IMR-90 (cell line): ENCODE results near the gene DGKD. TPM values are rescaled to one million over a fixed set of nuclear protein-coding genes. Genes with fewer than 3 reads are reported as not detected.

Experiments used
- ATAC-seq: fragments of 200-7000 bp; cut with Tn5 transposase; 2 replicates; pipeline ENCODE4 v1.9.1; 2020; ENCODE audit warnings: low read depth, mild to moderate bottlenecking, moderate library complexity
- BruUV-seq: library from RNA; stranded (reverse); fragments of 400-500 nt; replicated peaks from 2 replicates; lab custom pipeline; 2021; lab: Mats Ljungman, UMichigan
- CTCF ChIA-PET: fragments of 300-600 bp; formaldehyde crosslinking; extraction: SDS; loops from one replicate; lab custom pipeline; 2021; ENCODE audit warnings: antibody characterized with exemption; lab: Yijun Ruan, JAX
- POLR2A ChIA-PET: fragments of 300-600 bp; sonication (Branson Sonifier 250); formaldehyde crosslinking; loops from one replicate; lab custom pipeline; 2022; ENCODE audit warnings: antibody characterized with exemption; ENCODE audit not compliant: unreplicated experiment; lab: Charles Lee
- DNase-seq: peaks from one replicate; pipeline ENCODE4 v3.0.0; 2013
- H2AFZ ChIP-seq: replicated peaks from 2 replicates; pipeline ENCODE3; 2013; ENCODE audit warnings: low read length, mild to moderate bottlenecking; ENCODE audit not compliant: poor library complexity
- H2AK5ac ChIP-seq: 2 replicates; pipeline ENCODE4 v1.6.1; 2013; ENCODE audit warnings: low read depth, low read length, inconsistent platforms
- H2AK9ac ChIP-seq: replicated peaks from 2 replicates; pipeline ENCODE3; 2013; ENCODE audit warnings: mild to moderate bottlenecking, low read depth, low read length, moderate library complexity; ENCODE audit not compliant: poor library complexity
- H2BK120ac ChIP-seq: 2 replicates; pipeline ENCODE4 v1.6.1; 2013; ENCODE audit warnings: low read depth, low read length, inconsistent platforms
- H2BK15ac ChIP-seq: 3 replicates; pipeline ENCODE4 v1.6.1; 2013; ENCODE audit warnings: low read depth, low read length, inconsistent platforms
- H2BK20ac ChIP-seq: 2 replicates; pipeline ENCODE4 v1.6.1; 2013; ENCODE audit warnings: low read depth, mild to moderate bottlenecking, inconsistent platforms, low read length, moderate library complexity
- H2BK5ac ChIP-seq: 2 replicates; pipeline ENCODE4 v1.6.1; 2013; ENCODE audit warnings: mild to moderate bottlenecking, low read depth, low read length, inconsistent platforms; ENCODE audit not compliant: poor library complexity, severe bottlenecking
- H3K14ac ChIP-seq: replicated peaks from 2 replicates; pipeline ENCODE4 v1.6.1; 2013; ENCODE audit warnings: low read depth, low read length, inconsistent platforms
- H3K18ac ChIP-seq: 2 replicates; pipeline ENCODE4 v1.6.1; 2013; ENCODE audit warnings: low read depth, low read length, control low read depth
- H3K23ac ChIP-seq: 2 replicates; pipeline ENCODE4 v1.6.1; 2013; ENCODE audit warnings: low read depth, low read length, inconsistent platforms
- H3K27ac ChIP-seq: 2 replicates; pipeline ENCODE4 v1.5.1; 2013; ENCODE audit warnings: mild to moderate bottlenecking, control low read depth, low read length; ENCODE audit not compliant: insufficient read depth
- H3K27me3 ChIP-seq: 2 replicates; pipeline ENCODE4 v1.6.1; 2013; ENCODE audit warnings: low read length; ENCODE audit not compliant: control insufficient read depth, insufficient read depth
- H3K36me3 ChIP-seq: 2 replicates; pipeline ENCODE4 v1.6.1; 2013; ENCODE audit warnings: low read length, mixed read lengths; ENCODE audit not compliant: control insufficient read depth, insufficient read depth
- H3K4ac ChIP-seq: 2 replicates; pipeline ENCODE4 v1.6.1; 2013; ENCODE audit warnings: low read depth, low read length, inconsistent platforms
- H3K4me1 ChIP-seq: 2 replicates; pipeline ENCODE4 v1.6.1; 2013; ENCODE audit warnings: low read length, mixed read lengths; ENCODE audit not compliant: control insufficient read depth, insufficient read depth
- H3K4me2 ChIP-seq: 2 replicates; pipeline ENCODE4 v1.6.1; 2013; ENCODE audit warnings: low read depth, mild to moderate bottlenecking, control low read depth, low read length, moderate library complexity
- H3K4me3 ChIP-seq: 2 replicates; pipeline ENCODE4 v1.5.1; 2013; ENCODE audit warnings: low read depth, mild to moderate bottlenecking, control low read depth, low read length, moderate library complexity; ENCODE audit not compliant: insufficient read depth
- H3K56ac ChIP-seq: 2 replicates; pipeline ENCODE4 v1.6.1; 2013; ENCODE audit warnings: low read length, inconsistent platforms; ENCODE audit not compliant: insufficient read depth; ENCODE audit errors: extremely low read depth
- H3K79me1 ChIP-seq, 2 experiments: 2 replicates each; pipeline ENCODE4 v1.6.1; 2013; ENCODE audit warnings: low read length in 2 of 2, inconsistent platforms in 1 of 2, low read depth in 1 of 2
- H3K9ac ChIP-seq: 2 replicates; pipeline ENCODE4 v1.6.1; 2013; ENCODE audit warnings: low read depth, low read length, control low read depth
- H3K9me1 ChIP-seq: 2 replicates; pipeline ENCODE4 v1.6.1; 2013; ENCODE audit warnings: low read length, inconsistent platforms; ENCODE audit not compliant: insufficient read depth
- H3K9me3 ChIP-seq: 2 replicates; pipeline ENCODE4 v1.6.1; 2013; ENCODE audit warnings: low read length; ENCODE audit not compliant: control insufficient read depth, insufficient read depth
- H4K20me1 ChIP-seq: 2 replicates; pipeline ENCODE4 v1.6.1; 2013; ENCODE audit warnings: low read length, inconsistent platforms; ENCODE audit not compliant: insufficient read depth
- H4K5ac ChIP-seq: 2 replicates; pipeline ENCODE4 v1.6.1; 2013; ENCODE audit warnings: mild to moderate bottlenecking, low read depth, low read length, control low read depth
- H4K8ac ChIP-seq, 2 experiments: 2 replicates each; pipeline ENCODE4 v1.6.1; 2013; ENCODE audit warnings: low read depth in 2 of 2, low read length in 2 of 2, control low read depth in 1 of 2, inconsistent platforms in 1 of 2
- H4K91ac ChIP-seq: 2 replicates; pipeline ENCODE4 v1.6.1; 2013; ENCODE audit warnings: low read depth, low read length, inconsistent platforms; ENCODE audit not compliant: insufficient read depth
- FOS ChIP-seq: fragments of 150-350 bp; IDR thresholded peaks from 2 replicates; pipeline ENCODE4 v1.6.1; 2016; ENCODE audit warnings: low read depth, low read length
- RAD21 ChIP-seq: IDR thresholded peaks from 2 replicates; pipeline ENCODE4 v1.6.1; 2012; ENCODE audit warnings: low read length, improper control_type of control experiment
- WGBS, 2 experiments: methylation state at CpG; one replicate each; pipeline versions ENCODE4 v1.1.5 to v1.1.7; 2013; ENCODE audit warnings: missing lambda C conversion rate in 2 of 2; ENCODE audit not compliant: insufficient read length in 1 of 2; ENCODE audit errors: extremely low coverage in 2 of 2; 5-methylcytosine and 5-hydroxymethylcytosine counted together
- dilution Hi-C: fragments of 300-500 bp; cut with HindIII; formaldehyde crosslinking; loops from one replicate; pipeline ENCODE4 v1.14.3; 2018; ENCODE audit warnings: low sequenced_read_pairs; ENCODE audit not compliant: unreplicated experiment
- in situ Hi-C: fragments of 300-500 bp; cut with MboI; formaldehyde crosslinking; loops from 3 replicates; pipeline ENCODE4 v1.14.3; 2019; ENCODE audit warnings: low sequenced_read_pairs, inconsistent platforms, mixed read lengths
- intact Hi-C: fragments of 100-400 bp; cut with micrococcal nuclease; formaldehyde crosslinking; loops from 2 replicates; pipeline ENCODE4 v1.10.0; 2022
- polyA plus RNA-seq, 3 experiments: library from polyadenylated mRNA; depleted of rRNA; stranded (reverse); fragments of >200 nt; gene quantifications; 2 replicates each; pipeline ENCODE4 v1.2.3, GENCODE V29; 2012; ENCODE audit warnings: low replicate concordance in 1 of 3
- total RNA-seq: library from RNA; depleted of rRNA; stranded (reverse); fragments of >200 nt; gene quantifications from 2 replicates; pipeline ENCODE4 v1.2.3, GENCODE V29; 2012

DGKD gene
- total and polyA plus RNA-seq, 2 of the 4 experiments (the other 2 are of a cell fraction) = 6.5 to 10.1 TPM

DNA sequence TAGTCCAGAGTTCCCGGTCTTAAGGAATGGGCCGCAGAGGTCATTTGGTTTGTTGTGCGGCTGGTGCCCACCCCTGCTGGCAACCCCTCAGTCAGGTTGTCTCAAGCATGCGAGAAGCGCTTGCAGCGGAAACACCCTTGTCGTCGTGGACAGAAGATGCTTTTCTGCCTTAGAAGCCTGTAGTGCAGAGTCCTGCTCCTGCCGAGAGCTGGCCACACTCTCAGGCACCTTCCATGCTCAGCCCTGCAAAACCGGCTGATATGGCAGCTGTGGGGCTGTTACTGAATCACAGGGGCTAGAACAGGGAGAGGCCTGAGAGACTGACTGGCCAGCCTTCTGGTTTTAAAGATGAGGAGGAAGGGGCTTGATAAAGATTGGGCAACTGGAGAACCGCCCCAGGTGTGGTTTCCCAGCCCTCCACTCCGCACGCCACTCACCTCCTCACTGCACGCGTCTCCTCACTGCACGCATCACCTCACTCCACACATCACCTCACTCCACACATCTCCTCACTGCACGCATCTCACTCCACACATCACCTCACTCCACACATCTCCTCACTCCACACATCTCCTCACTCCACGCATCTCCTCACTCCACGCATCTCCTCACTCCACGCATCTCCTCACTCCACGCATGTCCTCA, 108.7 kb downstream of the DGKD start:
- BruUV-seq = no TSS peak
- H3K79me1 ChIP-seq = no peaks in the 10 kb centered on the region
- no peak overlapping the region for H2AK9ac ChIP-seq
- dilution Hi-C loops = no loop called here
- peaks cover 47% of the 10 kb centered on the region for H3K36me3 ChIP-seq
- no peak for ATAC-seq
- H2BK15ac ChIP-seq = no peak overlapping the region
- H3K9me3 ChIP-seq = no peaks in the 10 kb centered on the region
- no peaks in the 10 kb centered on the region for H3K4me1 ChIP-seq
- no peak overlapping the region for H3K23ac ChIP-seq
- WGBS, 2 experiments = 88 to 100% methylated on average over 3 to 5 of the region's 21 CpGs
- POLR2A ChIA-PET = no interaction called here
- no peak overlapping the region for H2AFZ ChIP-seq
- no peak overlapping the region for H2BK20ac ChIP-seq
- H3K9ac ChIP-seq = no peak overlapping the region
- no peak overlapping the region for H2BK120ac ChIP-seq
- no peak overlapping the region for H3K18ac ChIP-seq
- no peaks in the 10 kb centered on the region for H4K20me1 ChIP-seq
- CTCF ChIA-PET = no interaction called here
- H4K91ac ChIP-seq = no peak overlapping the region
- no peak overlapping the region for H2BK5ac ChIP-seq
- no peak overlapping the region for H3K4me3 ChIP-seq
- intact Hi-C loops = no loop called here
- no peaks in the 10 kb centered on the region for H3K9me1 ChIP-seq
- H4K5ac ChIP-seq = no peak overlapping the region
- in situ Hi-C loops = loop anchor here (25.0 kb wide), 1 partner anchor 374 kb away; no protein-coding TSS in a partner anchor
- no peak overlapping the region for H3K4ac ChIP-seq
- TF ChIP-seq RAD21 (no peak), FOS (no peak)
- H3K14ac ChIP-seq = no peak overlapping the region
- no peak overlapping the region for H4K8ac ChIP-seq
- H3K4me2 ChIP-seq = no peak overlapping the region
- H2AK5ac ChIP-seq = no peak overlapping the region
- no peak overlapping the region for H3K56ac ChIP-seq
- no peaks in the 10 kb centered on the region for H3K27me3 ChIP-seq
- no peak overlapping the region for H3K27ac ChIP-seq
- DNase-seq = no peak
